ENCODE results near the gene SHC2.
"Not testable (repeated sequence)": the region's sequence is repeated elsewhere in the genome, so short reads cannot be mapped to it uniquely, and the experiment has no call there.

SHC2 gene

DNA sequence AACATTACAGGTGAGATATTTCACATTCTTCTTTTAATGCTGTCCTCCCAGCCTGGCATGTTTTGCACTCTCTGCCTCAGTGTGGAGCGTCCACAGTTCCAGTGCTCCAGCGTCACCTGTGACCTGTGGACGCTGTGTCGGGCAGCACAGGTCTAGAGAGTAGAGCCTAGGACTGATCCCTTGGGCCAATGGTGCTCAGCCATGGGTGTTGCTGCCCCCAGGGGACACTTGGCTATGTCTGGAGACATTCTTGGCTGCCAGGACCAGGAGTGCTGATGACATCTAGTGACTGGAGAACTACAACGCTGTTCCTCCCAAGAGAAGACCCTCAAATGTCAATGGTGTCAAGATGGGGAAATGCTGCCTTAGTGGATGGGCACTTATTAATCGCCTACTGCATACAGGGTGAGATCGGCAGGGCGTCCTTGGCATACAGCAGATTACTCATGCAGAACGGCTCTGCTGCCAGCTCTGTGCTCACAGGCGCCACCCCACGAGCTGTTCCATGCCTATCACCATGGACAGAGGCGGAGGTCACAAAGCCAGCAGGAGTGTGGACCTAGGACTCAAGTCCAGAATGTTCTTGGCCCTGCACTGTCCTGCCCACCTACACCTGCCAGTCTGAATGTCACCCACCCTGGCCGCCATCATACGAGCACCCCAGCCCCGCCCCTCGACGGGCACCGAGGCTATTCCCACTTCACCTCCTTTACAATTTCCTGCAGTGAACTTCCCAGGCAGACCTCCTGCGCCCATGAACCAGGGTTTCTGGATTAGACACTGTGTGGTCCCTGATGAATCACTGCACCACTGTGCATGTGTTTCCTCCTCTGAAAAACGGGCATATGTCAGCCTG, 21.6 kb upstream of the SHC2 start:
- Histone ChIP-seq H3K4me2 (ENCODE audit: low read length) (no peak overlapping the region), H3K27ac (ENCODE audit: low read depth, low read length, poor library complexity, severe bottlenecking) (no peak overlapping the region), H3F3A (ENCODE audit: insufficient read depth, low read length) (peaks cover 9% of the 10 kb centered on the region), H4K20me1 (ENCODE audit: insufficient read depth, low read length) (no peaks in the 10 kb centered on the region), H3K9me3 (ENCODE audit: low read length) (0 out of 2 replicates have a peak, but pooled peaks cover 3% of the 10 kb centered on the region), H3K4me1 (ENCODE audit: insufficient read depth, low read length, severe bottlenecking) (no peaks in the 10 kb centered on the region), H3K9me2 (ENCODE audit: low read depth, low read length) (no peaks in the 10 kb centered on the region), H3K9ac (ENCODE audit: low read length) (no peak overlapping the region), H3K79me2 (ENCODE audit: insufficient read depth, low read length) (no peaks in the 10 kb centered on the region), H2AFZ (ENCODE audit: low read length) (no peak overlapping the region), H3K27me3 (ENCODE audit: insufficient read depth, low read length) (no peaks in the 10 kb centered on the region), H3K36me3 (ENCODE audit: insufficient read depth, low read length) (no peaks in the 10 kb centered on the region), H3K4me3 (ENCODE audit: low read depth, low read length, poor library complexity, severe bottlenecking) (no peak overlapping the region)
- TF ChIP-seq EZH2 (IDR thresholded peaks at IDR 0.05; ENCODE audit: borderline replicate concordance, low read length) = no peak
- TF ChIP-seq, protein P1, sequence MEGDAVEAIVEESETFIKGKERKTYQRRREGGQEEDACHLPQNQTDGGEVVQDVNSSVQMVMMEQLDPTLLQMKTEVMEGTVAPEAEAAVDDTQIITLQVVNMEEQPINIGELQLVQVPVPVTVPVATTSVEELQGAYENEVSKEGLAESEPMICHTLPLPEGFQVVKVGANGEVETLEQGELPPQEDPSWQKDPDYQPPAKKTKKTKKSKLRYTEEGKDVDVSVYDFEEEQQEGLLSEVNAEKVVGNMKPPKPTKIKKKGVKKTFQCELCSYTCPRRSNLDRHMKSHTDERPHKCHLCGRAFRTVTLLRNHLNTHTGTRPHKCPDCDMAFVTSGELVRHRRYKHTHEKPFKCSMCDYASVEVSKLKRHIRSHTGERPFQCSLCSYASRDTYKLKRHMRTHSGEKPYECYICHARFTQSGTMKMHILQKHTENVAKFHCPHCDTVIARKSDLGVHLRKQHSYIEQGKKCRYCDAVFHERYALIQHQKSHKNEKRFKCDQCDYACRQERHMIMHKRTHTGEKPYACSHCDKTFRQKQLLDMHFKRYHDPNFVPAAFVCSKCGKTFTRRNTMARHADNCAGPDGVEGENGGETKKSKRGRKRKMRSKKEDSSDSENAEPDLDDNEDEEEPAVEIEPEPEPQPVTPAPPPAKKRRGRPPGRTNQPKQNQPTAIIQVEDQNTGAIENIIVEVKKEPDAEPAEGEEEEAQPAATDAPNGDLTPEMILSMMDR (IDR thresholded peaks at IDR 0.05; ENCODE audit: low read length) = peak; percentile 11; the same call in 1 of the 2 replicates

DNA sequence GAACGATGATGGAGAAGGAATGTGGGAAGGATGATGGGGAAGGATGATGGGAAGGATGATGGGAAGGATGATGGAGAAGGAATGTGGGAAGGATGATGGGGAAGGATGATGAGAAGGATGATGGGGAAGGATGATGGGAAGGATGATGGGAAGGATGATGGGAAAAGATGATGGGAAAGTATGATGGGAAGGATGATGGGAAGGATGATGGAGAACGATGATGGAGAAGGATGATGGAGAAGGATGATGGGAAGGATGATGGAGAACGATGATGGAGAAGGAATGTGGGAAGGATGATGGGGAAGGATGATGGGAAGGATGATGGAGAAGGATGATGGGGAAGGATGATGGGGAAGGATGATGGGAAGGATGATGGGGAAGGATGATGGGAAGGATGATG, 20.3 kb upstream of the SHC2 start:
- H3K4me2 ChIP-seq (ENCODE audit: low read length); H3K4me1 ChIP-seq (ENCODE audit: insufficient read depth, low read length, severe bottlenecking); H3K9me2 ChIP-seq (ENCODE audit: low read depth, low read length); H3K9me3 ChIP-seq (ENCODE audit: low read length); H2AFZ ChIP-seq (ENCODE audit: low read length); H3K79me2 ChIP-seq (ENCODE audit: insufficient read depth, low read length); H3K27ac ChIP-seq (ENCODE audit: low read depth, low read length, poor library complexity, severe bottlenecking); H3K27me3 ChIP-seq (ENCODE audit: insufficient read depth, low read length); H3K4me3 ChIP-seq (ENCODE audit: low read depth, low read length, poor library complexity, severe bottlenecking); H4K20me1 ChIP-seq (ENCODE audit: insufficient read depth, low read length); H3K9ac ChIP-seq (ENCODE audit: low read length); H3F3A ChIP-seq (ENCODE audit: insufficient read depth, low read length); H3K36me3 ChIP-seq (ENCODE audit: insufficient read depth, low read length): not testable (repeated sequence)

DNA sequence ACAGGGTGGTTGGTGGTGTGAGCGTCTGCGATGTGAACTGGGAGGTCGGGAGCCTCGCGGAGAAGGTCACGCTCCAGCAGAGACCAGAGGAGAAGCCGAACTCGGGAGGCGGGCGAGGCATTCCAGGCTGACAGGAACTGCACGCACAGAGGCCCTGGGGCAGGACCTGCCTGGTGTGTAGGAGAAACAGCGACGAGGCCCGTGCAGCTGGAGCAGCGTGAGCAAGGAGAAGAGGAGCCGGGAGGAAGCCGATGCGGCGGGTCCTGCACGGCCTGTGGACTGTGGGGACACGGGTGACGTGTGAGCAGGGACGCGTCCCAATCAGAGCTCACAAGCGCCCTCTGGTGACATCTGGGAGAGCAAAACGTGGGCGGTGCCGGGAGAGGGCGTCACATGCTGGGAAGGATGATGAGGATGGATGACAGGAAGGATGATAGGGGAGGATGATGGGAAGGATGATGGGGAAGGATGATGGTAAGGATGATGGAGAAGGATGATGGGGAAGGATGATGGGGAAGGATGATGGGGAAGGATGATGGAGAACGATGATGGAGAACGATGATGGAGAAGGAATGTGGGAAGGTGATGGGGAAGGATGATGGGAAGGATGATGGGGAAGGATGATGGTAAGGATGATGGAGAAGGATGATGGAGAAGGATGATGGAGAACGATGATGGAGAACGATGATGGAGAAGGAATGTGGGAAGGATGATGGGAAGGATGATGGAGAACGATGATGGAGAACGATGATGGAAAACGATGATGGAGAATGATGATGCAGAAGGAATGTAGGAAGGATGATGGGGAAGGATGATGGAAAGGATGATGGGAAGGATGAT, 19.4 kb upstream of the SHC2 start:
- no peak overlapping the region for H2AFZ ChIP-seq (ENCODE audit: low read length)

More for the DNA sequence above, 19.4 kb upstream of the SHC2 start:
- no peak overlapping the region for H3K4me3 ChIP-seq (ENCODE audit: low read depth, low read length, poor library complexity, severe bottlenecking)
- no peak overlapping the region for H3K9ac ChIP-seq (ENCODE audit: low read length)
- H3K9me2 ChIP-seq (ENCODE audit: low read depth, low read length) = no peaks in the 10 kb centered on the region
- H3K9me3 ChIP-seq (ENCODE audit: low read length) = 0 out of 2 replicates have a peak, but pooled peaks cover 3% of the 10 kb centered on the region
- no peak overlapping the region for H3K4me2 ChIP-seq (ENCODE audit: low read length)
- H3K27ac ChIP-seq (ENCODE audit: low read depth, low read length, poor library complexity, severe bottlenecking) = no peak overlapping the region
- no peak for TF ChIP-seq EZH2 (IDR thresholded peaks at IDR 0.05; ENCODE audit: borderline replicate concordance, low read length)
- TF ChIP-seq, protein P1 (IDR thresholded peaks at IDR 0.05; ENCODE audit: low read length) = no peak
- H3K27me3 ChIP-seq (ENCODE audit: insufficient read depth, low read length) = no peaks in the 10 kb centered on the region
- H3F3A ChIP-seq (ENCODE audit: insufficient read depth, low read length) = peaks cover 9% of the 10 kb centered on the region
- no peaks in the 10 kb centered on the region for H3K36me3 ChIP-seq (ENCODE audit: insufficient read depth, low read length)
- H3K79me2 ChIP-seq (ENCODE audit: insufficient read depth, low read length) = no peaks in the 10 kb centered on the region
- H3K4me1 ChIP-seq (ENCODE audit: insufficient read depth, low read length, severe bottlenecking) = no peaks in the 10 kb centered on the region
- no peaks in the 10 kb centered on the region for H4K20me1 ChIP-seq (ENCODE audit: insufficient read depth, low read length)
